SH-SY5Y (cell line): Measurements from ENCODE around the gene ENOX1.

ENCODE experiments used
- GATA2 ChIP-seq: IDR thresholded peaks from 2 replicates; pipeline ENCODE4 v1.6.1; 2011; ENCODE audit warnings: mild to moderate bottlenecking, low read depth, low read length
- GATA3 ChIP-seq: IDR thresholded peaks from 2 replicates; pipeline ENCODE4 v1.6.1; 2011; ENCODE audit warnings: low read depth, mild to moderate bottlenecking, low read length, moderate library complexity

DNA sequence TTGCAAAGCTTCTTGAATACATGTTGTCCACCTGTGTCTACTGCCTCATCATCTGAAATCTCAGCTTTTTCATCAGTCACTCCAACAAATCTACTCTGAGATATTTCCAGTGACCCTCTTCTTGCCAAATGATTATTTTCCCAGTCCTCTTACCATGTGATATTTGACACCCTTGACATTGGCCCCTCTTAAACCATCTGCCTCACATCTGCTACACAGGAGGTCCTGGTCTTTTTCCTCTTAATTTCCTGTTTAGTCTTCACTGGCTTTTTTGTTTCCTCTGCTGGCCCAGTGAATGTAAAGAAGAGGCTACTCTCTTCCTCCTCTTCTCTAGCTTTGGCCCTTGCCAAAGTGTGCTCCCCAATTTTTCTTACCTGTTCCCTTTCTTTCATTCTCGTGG lies 544.7 kb downstream of the ENOX1 start:
- TF ChIP-seq GATA2 (no peak), GATA3 (no peak)
